GM06990 (cell line): ENCODE results near the gene POU2AF2.

Source experiments
- DNase-seq: peaks from one replicate; pipeline ENCODE4 v3.0.0-alpha.2; 2011; ENCODE audit not compliant: insufficient read length; ENCODE audit errors: extremely low read depth
- H3K27me3 ChIP-seq: replicated peaks from 2 replicates; pipeline ENCODE4 v1.6.0; 2011; ENCODE audit warnings: low read length; ENCODE audit not compliant: control insufficient read depth, insufficient read depth
- H3K36me3 ChIP-seq: 2 replicates; pipeline ENCODE4 v1.5.1; 2011; ENCODE audit warnings: low read length; ENCODE audit not compliant: control insufficient read depth, insufficient read depth
- H3K4me3 ChIP-seq: replicated peaks from 2 replicates; pipeline ENCODE4 v1.5.1; 2011; ENCODE audit warnings: low read depth, mild to moderate bottlenecking, control low read depth, low read length
- TF ChIP-seq, protein P1 (sequence below): IDR thresholded peaks from 2 replicates; pipeline ENCODE4 v1.5.1; 2011; ENCODE audit warnings: low read length, control low read depth, mild to moderate bottlenecking, inconsistent platforms; ENCODE audit not compliant: insufficient read depth, poor library complexity, severe bottlenecking

Gene POU2AF2

DNA sequence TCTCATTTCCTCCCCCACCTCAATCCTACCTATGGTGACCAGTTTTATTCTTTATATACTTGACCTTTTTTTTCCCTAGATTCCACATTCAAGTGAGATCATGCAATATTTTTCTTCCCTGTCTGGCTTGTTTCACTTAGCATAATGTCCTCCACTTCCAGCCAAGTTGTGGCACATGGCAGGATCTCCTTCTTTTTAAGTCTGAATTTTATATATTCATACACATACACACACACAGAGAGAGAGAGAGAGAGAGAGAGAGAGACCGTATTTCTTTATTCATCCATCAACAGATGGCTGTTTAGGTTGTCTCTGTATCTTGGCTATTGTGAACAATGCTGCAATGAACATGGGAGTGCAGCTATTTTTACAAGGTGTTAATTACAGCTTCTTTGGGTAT, 1.4 kb downstream of the POU2AF2 start:
- TF ChIP-seq, protein P1, sequence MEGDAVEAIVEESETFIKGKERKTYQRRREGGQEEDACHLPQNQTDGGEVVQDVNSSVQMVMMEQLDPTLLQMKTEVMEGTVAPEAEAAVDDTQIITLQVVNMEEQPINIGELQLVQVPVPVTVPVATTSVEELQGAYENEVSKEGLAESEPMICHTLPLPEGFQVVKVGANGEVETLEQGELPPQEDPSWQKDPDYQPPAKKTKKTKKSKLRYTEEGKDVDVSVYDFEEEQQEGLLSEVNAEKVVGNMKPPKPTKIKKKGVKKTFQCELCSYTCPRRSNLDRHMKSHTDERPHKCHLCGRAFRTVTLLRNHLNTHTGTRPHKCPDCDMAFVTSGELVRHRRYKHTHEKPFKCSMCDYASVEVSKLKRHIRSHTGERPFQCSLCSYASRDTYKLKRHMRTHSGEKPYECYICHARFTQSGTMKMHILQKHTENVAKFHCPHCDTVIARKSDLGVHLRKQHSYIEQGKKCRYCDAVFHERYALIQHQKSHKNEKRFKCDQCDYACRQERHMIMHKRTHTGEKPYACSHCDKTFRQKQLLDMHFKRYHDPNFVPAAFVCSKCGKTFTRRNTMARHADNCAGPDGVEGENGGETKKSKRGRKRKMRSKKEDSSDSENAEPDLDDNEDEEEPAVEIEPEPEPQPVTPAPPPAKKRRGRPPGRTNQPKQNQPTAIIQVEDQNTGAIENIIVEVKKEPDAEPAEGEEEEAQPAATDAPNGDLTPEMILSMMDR, result no peak
- no peaks in the 10 kb centered on the region for H3K36me3 ChIP-seq
- H3K27me3 ChIP-seq, result peaks cover 2% of the 10 kb centered on the region; the same call in 1 of the 2 replicates
- no peak for DNase-seq
- no peak overlapping the region for H3K4me3 ChIP-seq

DNA sequence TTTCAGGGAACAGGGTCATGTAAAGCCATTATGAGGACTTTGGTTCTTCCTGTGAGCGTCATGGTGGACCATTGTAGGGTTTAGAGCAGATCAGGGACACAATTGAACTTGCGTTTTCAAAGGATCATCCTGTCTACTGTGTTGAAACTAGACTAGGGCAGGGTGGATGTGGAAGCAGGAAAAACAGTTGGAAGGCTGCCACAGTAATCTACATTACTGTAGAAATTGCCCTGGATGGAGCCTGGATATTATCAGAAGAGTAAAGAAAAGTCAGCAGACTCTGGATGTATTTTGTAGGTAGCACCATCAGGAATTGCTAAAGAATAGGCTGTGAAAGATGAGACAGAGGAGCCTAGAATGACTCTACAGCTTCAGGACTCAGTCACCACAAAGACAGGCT, 5.4 kb downstream of the POU2AF2 start:
- Histone ChIP-seq H3K27me3 (no peaks in the 10 kb centered on the region; the same call in 1 of the 2 replicates), H3K36me3 (no peaks in the 10 kb centered on the region), H3K4me3 (no peak overlapping the region)
- TF ChIP-seq, protein P1, result no peak
- no peak for DNase-seq

GRCh38 chr11:111253131-111253530, 7.6 kb downstream of the POU2AF2 start:
- TF ChIP-seq, protein P1, result no peak
- Histone ChIP-seq H3K36me3 (no peaks in the 10 kb centered on the region), H3K4me3 (no peak overlapping the region), H3K27me3 (no peaks in the 10 kb centered on the region; the same call in 1 of the 2 replicates)
- DNase-seq, result no peak

GRCh38 chr11:111253630-111254029, 8.1 kb downstream of the POU2AF2 start:
- H3K27me3 ChIP-seq, result no peaks in the 10 kb centered on the region; the same call in 1 of the 2 replicates
- H3K4me3 ChIP-seq, result no peak overlapping the region
- TF ChIP-seq, protein P1, result no peak
- H3K36me3 ChIP-seq, result no peaks in the 10 kb centered on the region
- DNase-seq, result no peak

- Histone ChIP-seq H3K36me3 (no peaks in the 10 kb centered on the region), H3K4me3 (no peak overlapping the region), H3K27me3 (no peaks in the 10 kb centered on the region)
- TF ChIP-seq, protein P1, result no peak
- no peak for DNase-seq
Observed at GRCh38 chr11:111258046-111258445, 12.5 kb downstream of the POU2AF2 start.

GRCh38 chr11:111259896-111260295, 14.4 kb downstream of the POU2AF2 start:
- H3K4me3 ChIP-seq, result no peak overlapping the region
- no peaks in the 10 kb centered on the region for H3K36me3 ChIP-seq
- no peak for DNase-seq
- TF ChIP-seq, protein P1, result no peak
- H3K27me3 ChIP-seq, result no peaks in the 10 kb centered on the region
